ENCODE results near the gene SETMAR.

- TF ChIP-seq POLR2A (IDR thresholded peaks at IDR 0.05) (no peak), EP300 (IDR thresholded peaks at IDR 0.05) (no peak)
Observed at GRCh38 chr3:4294616-4295327, 8.4 kb upstream of the SETMAR start.
